H1 (cell line): ENCODE data around the gene NOP9. TPM values are rescaled to one million over a fixed set of nuclear protein-coding genes. Genes with fewer than 3 reads are reported as not detected.
A peak's percentile ranks its signal among the peaks of the same experiment; 100 is the strongest.

ENCODE experiments used
- CTCF ChIA-PET: fragments of 300-600 bp; sonication (Branson Sonifier 250); formaldehyde crosslinking; loops from one replicate; lab custom pipeline; 2021; ENCODE audit not compliant: partially characterized antibody; lab: Charles Lee
- POLR2A ChIA-PET: fragments of 300-600 bp; sonication (Branson Sonifier 250); formaldehyde crosslinking; loops from one replicate; lab custom pipeline; 2021; ENCODE audit warnings: inconsistent platforms; ENCODE audit not compliant: partially characterized antibody; lab: Charles Lee
- DNase-seq, 2 experiments: peaks; one replicate each; pipeline versions ENCODE4 v3.0.0 to v3.0.0-alpha.2; 2010 to 2022; ENCODE audit warnings: low spot score in 2 of 2, low read depth in 1 of 2, mixed read lengths in 1 of 2
- FAIRE-seq: peaks from 2 replicates; lab custom pipeline; 2011; peaks lifted over from hg19 to GRCh38; lab: Jason Lieb, UNC
- H2AFZ ChIP-seq: 2 replicates; pipeline ENCODE4 v1.8.1; 2012; ENCODE audit warnings: low read length, inconsistent platforms
- H2AK5ac ChIP-seq: 2 replicates; pipeline ENCODE4 v1.6.1; 2013; ENCODE audit warnings: low read depth, low read length
- H2BK120ac ChIP-seq: replicated peaks from 2 replicates; pipeline ENCODE3; 2013; ENCODE audit warnings: low read depth, low read length, inconsistent platforms
- H2BK12ac ChIP-seq: 2 replicates; pipeline ENCODE4 v1.6.1; 2013; ENCODE audit warnings: low read depth, low read length
- H2BK15ac ChIP-seq: 2 replicates; pipeline ENCODE4 v1.6.1; 2013; ENCODE audit warnings: low read length
- H2BK20ac ChIP-seq: 2 replicates; pipeline ENCODE4 v1.6.1; 2013; ENCODE audit warnings: low read length
- H2BK5ac ChIP-seq: 2 replicates; pipeline ENCODE4 v1.6.1; 2013; ENCODE audit warnings: low read depth, low read length
- H3K14ac ChIP-seq: 2 replicates; pipeline ENCODE4 v1.6.1; 2013; ENCODE audit warnings: inconsistent platforms; ENCODE audit not compliant: insufficient read length
- H3K18ac ChIP-seq: 2 replicates; pipeline ENCODE4 v1.6.1; 2013; ENCODE audit warnings: low read length; ENCODE audit errors: extremely low read depth
- H3K23ac ChIP-seq: 2 replicates; pipeline ENCODE4 v1.6.1; 2013; ENCODE audit warnings: inconsistent platforms; ENCODE audit not compliant: insufficient read length
- H3K23me2 ChIP-seq: 2 replicates; pipeline ENCODE4 v1.6.1; 2013; ENCODE audit warnings: low read depth, low read length
- H3K27ac ChIP-seq: 2 replicates; pipeline ENCODE4 v1.6.1; 2011; ENCODE audit warnings: low read depth, low read length, inconsistent platforms
- H3K27me3 ChIP-seq, 4 experiments: replicated peaks in 1 of 4; 1 replicate in 1 of 4; 2 replicates in 3 of 4; pipeline versions ENCODE4 v1.6.1 to v1.8.1; 2011 to 2013; ENCODE audit warnings: low read length in 3 of 4, mild to moderate bottlenecking in 3 of 4, inconsistent platforms in 2 of 4, mixed read lengths in 2 of 4, moderate library complexity in 1 of 4; ENCODE audit not compliant: control insufficient read depth in 3 of 4, insufficient read depth in 3 of 4; ENCODE audit errors: extremely low read depth in 1 of 4
- H3K36me3 ChIP-seq, 4 experiments: 2 replicates each; pipeline versions ENCODE4 v1.6.1 to v1.8.1; 2011 to 2013; ENCODE audit warnings: mild to moderate bottlenecking in 4 of 4, low read length in 3 of 4, moderate library complexity in 2 of 4, control low read depth in 1 of 4, inconsistent platforms in 1 of 4; ENCODE audit not compliant: insufficient read depth in 4 of 4, control insufficient read depth in 2 of 4
- H3K4ac ChIP-seq: replicated peaks from 2 replicates; pipeline ENCODE3; 2013; ENCODE audit warnings: low read length, low read depth, mixed read lengths, inconsistent platforms; ENCODE audit not compliant: insufficient read length
- H3K4me1 ChIP-seq, 4 experiments: replicated peaks in 1 of 4; 1 replicate in 1 of 4; 2 replicates in 3 of 4; pipeline versions ENCODE4 v1.6.1 to v1.8.1; 2011 to 2013; ENCODE audit warnings: low read length in 3 of 4, inconsistent platforms in 2 of 4, mixed read lengths in 1 of 4; ENCODE audit not compliant: insufficient read depth in 4 of 4, control insufficient read depth in 3 of 4
- H3K4me2 ChIP-seq, 2 experiments: 2 replicates each; pipeline versions ENCODE4 v1.6.1 to v1.8.1; 2011 to 2013; ENCODE audit warnings: low read depth in 2 of 2, low read length in 2 of 2, control low read depth in 1 of 2, inconsistent platforms in 1 of 2, mild to moderate bottlenecking in 1 of 2; ENCODE audit not compliant: insufficient read depth in 1 of 2
- H3K4me3 ChIP-seq, 4 experiments: fragments of 200-600, 300-600 bp in 1 of 4; sonication (generic), shearing (Covaris generic), sonication (Bioruptor Twin) in 1 of 4; 2 replicates each; pipeline versions ENCODE4 v1.5.1 to v1.8.1; 2011 to 2016; ENCODE audit warnings: low read length in 4 of 4, low read depth in 3 of 4, control low read depth in 2 of 4, inconsistent platforms in 2 of 4, mild to moderate bottlenecking in 2 of 4, mixed read lengths in 1 of 4, moderate library complexity in 1 of 4; ENCODE audit not compliant: insufficient read depth in 2 of 4; ENCODE audit errors: extremely low read depth in 1 of 4
- H3K56ac ChIP-seq: replicated peaks from 2 replicates; pipeline ENCODE3; 2013; ENCODE audit warnings: low read depth, mild to moderate bottlenecking, mixed read lengths, low read length, inconsistent platforms; ENCODE audit not compliant: insufficient read length
- H3K79me1 ChIP-seq: 2 replicates; pipeline ENCODE4 v1.6.1; 2013; ENCODE audit warnings: low read depth, low read length, control low read depth
- H3K79me2 ChIP-seq, 2 experiments: 2 replicates each; pipeline versions ENCODE4 v1.6.1 to v1.8.1; 2012 to 2013; ENCODE audit warnings: low read length in 2 of 2, mild to moderate bottlenecking in 2 of 2, inconsistent platforms in 1 of 2; ENCODE audit not compliant: insufficient read depth in 2 of 2, control insufficient read depth in 1 of 2
- H3K9ac ChIP-seq, 4 experiments: replicated peaks in 1 of 4; 1 replicate in 1 of 4; 2 replicates in 3 of 4; pipeline versions ENCODE4 v1.6.1 to v1.8.1; 2011 to 2013; ENCODE audit warnings: low read depth in 3 of 4, low read length in 3 of 4, control low read depth in 2 of 4, mild to moderate bottlenecking in 2 of 4, moderate library complexity in 2 of 4, inconsistent platforms in 1 of 4; ENCODE audit errors: extremely low read depth in 1 of 4
- H3K9me3 ChIP-seq, 2 experiments: 2 replicates each; pipeline versions ENCODE4 v1.6.1 to v1.8.1; 2012 to 2013; ENCODE audit warnings: mild to moderate bottlenecking in 2 of 2, moderate library complexity in 2 of 2, control low read depth in 1 of 2, inconsistent platforms in 1 of 2, low read depth in 1 of 2, low read length in 1 of 2, mixed read lengths in 1 of 2; ENCODE audit not compliant: insufficient read depth in 2 of 2
- H4K20me1 ChIP-seq, 2 experiments: replicated peaks in 1 of 2; 2 replicates each; pipeline versions ENCODE3 to v1.8.1; 2011 to 2013; ENCODE audit warnings: inconsistent platforms in 2 of 2, low read length in 2 of 2, mild to moderate bottlenecking in 1 of 2; ENCODE audit not compliant: insufficient read depth in 2 of 2, control insufficient read depth in 1 of 2
- H4K5ac ChIP-seq: 2 replicates; pipeline ENCODE4 v1.6.1; 2013; ENCODE audit warnings: low read length, low read depth, mixed read lengths, inconsistent platforms; ENCODE audit not compliant: insufficient read length
- H4K8ac ChIP-seq: 2 replicates; pipeline ENCODE4 v1.8.0; 2013; ENCODE audit warnings: mild to moderate bottlenecking, moderate library complexity, low read length, inconsistent platforms; ENCODE audit not compliant: insufficient read depth; ENCODE audit errors: extremely low read depth
- H4K91ac ChIP-seq: replicated peaks from 2 replicates; pipeline ENCODE3; 2013; ENCODE audit warnings: low read length, mixed read lengths, inconsistent platforms; ENCODE audit not compliant: insufficient read length
- CEBPB ChIP-seq: IDR thresholded peaks from 2 replicates; pipeline ENCODE4 v1.6.1; 2012; ENCODE audit warnings: low read depth, low read length
- KDM1A ChIP-seq: fragments of 200-600, 300-600 bp; sonication (generic); IDR thresholded peaks from 2 replicates; pipeline ENCODE4 v1.7.1; 2016; ENCODE audit warnings: mild to moderate bottlenecking, low read length, borderline replicate concordance
- RAD21 ChIP-seq, 2 experiments: IDR thresholded peaks in 1 of 2; conservative IDR thresholded peaks in 1 of 2; 2 replicates each; pipeline ENCODE4 v1.6.1; 2011; ENCODE audit warnings: low read depth in 2 of 2, low read length in 2 of 2, improper control_type of control experiment in 1 of 2, inconsistent platforms in 1 of 2, mild to moderate bottlenecking in 1 of 2, moderate library complexity in 1 of 2
- ZNF274 ChIP-seq: IDR thresholded peaks from 2 replicates; pipeline ENCODE4 v1.7.0; 2012; ENCODE audit warnings: low read length, borderline replicate concordance; ENCODE audit errors: extremely low read depth
- WGBS, 2 experiments: shearing (Covaris generic) in 1 of 2; methylation state at CpG; one replicate each; pipeline versions ENCODE4 v1.1.6 to v1.1.7; 2013 to 2015; ENCODE audit warnings: low lambda C conversion rate in 2 of 2, mixed read lengths in 2 of 2, inconsistent platforms in 1 of 2, low coverage in 1 of 2, missing lambda C conversion rate in 1 of 2; ENCODE audit not compliant: insufficient replicate concordance in 2 of 2, insufficient coverage in 1 of 2, insufficient read length in 1 of 2; ENCODE audit errors: extremely low coverage in 1 of 2, missing lambda C conversion rate in 1 of 2; 5-methylcytosine and 5-hydroxymethylcytosine counted together
- polyA plus RNA-seq, 7 experiments: library from polyadenylated mRNA; depleted of rRNA in 3 of 7; stranded (reverse) in 5 of 7; unstranded in 2 of 7; fragments of >200 nt in 5 of 7; fragments of 200-250 nt in 2 of 7; gene quantifications; 1 replicate in 5 of 7; 2 replicates in 1 of 7; 4 replicates in 1 of 7; pipeline versions ENCODE4 v1.2.1 to v1.2.3, GENCODE V29; 2011 to 2013; ENCODE audit warnings: missing spikeins in 2 of 7, mixed read lengths in 2 of 7
- total RNA-seq: library from RNA; stranded (reverse); fragmentation: NEBNext Ultra II Directional; extraction: Animal tissue kit (Norgen Biotek cat#: 25700); gene quantifications from 2 replicates; pipeline ENCODE4 v1.2.1, GENCODE V29; 2021
- TF ChIP-seq, protein P1 (sequence below): IDR thresholded peaks from 2 replicates; pipeline ENCODE4 v1.6.1; 2011; ENCODE audit warnings: low read depth, mild to moderate bottlenecking, low read length; ENCODE audit not compliant: insufficient read depth

NOP9 gene
- total and polyA plus RNA-seq, 2 of the 8 experiments (the other 6 are each of a cell fraction or from before 2014, with no cell fraction given): 17.8 to 34.8 TPM

DNA sequence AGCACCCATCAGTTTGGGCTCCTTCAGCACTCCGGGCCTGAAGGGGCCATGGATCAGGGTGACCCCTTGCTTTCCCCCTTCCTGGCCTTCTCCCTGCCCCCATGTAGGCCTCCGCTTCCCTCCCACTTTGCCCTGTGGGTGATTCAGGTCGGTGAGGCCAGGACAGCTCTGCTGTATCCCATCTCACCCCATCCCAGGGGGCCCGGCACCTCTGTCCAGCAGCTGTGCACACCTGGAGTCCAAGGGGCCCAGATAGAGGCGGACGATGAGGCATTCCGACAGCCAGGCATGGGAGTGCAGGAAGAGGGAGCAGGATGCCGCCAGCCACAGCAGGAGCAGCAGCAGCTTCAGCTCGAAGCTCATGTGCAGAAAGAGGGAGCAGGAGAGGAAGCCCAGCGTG, 23.0 kb downstream of the NOP9 start:
- Histone ChIP-seq H2BK20ac (no peak overlapping the region), H3K14ac (no peak overlapping the region), H3K9me3 (no peaks in the 10 kb centered on the region), H4K20me1 (no peaks in the 10 kb centered on the region), H3K23me2 (no peaks in the 10 kb centered on the region; the same call in 1 of the 2 replicates), H3K18ac (no peak overlapping the region), H2AK5ac (no peak overlapping the region), H4K5ac (no peak overlapping the region), H2BK12ac (0 out of 2 replicates have a peak overlapping the region, but pooled peaks have one; percentile 17), H3K4ac (no peak overlapping the region), H4K91ac (no peak overlapping the region), H3K4me2 (no peak overlapping the region), H3K4me1 (no peaks in the 10 kb centered on the region)
- TF ChIP-seq CEBPB (no peak), RAD21 (IDR thresholded peaks at IDR 0.05 in 1 of 2, conservative IDR thresholded peaks at IDR 0.05 in 1 of 2; ENCODE audit: low read depth in 2 of 2, low read length in 2 of 2) (no peak), KDM1A (no peak), ZNF274 (no peak)
- TF ChIP-seq, protein P1, sequence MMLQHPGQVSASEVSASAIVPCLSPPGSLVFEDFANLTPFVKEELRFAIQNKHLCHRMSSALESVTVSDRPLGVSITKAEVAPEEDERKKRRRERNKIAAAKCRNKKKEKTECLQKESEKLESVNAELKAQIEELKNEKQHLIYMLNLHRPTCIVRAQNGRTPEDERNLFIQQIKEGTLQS: no peak
- TF ChIP-seq, all 59 proteins: peak for 0
- Histone ChIP-seq H3K27me3 (peaks cover 0 to 37% (median 21%) of the 10 kb centered on the region in 4 experiments; a peak in 6 of 7 replicates), H3K23ac (no peak overlapping the region), H3K56ac (no peak overlapping the region), H3K36me3 (no peaks in the 10 kb centered on the region), H4K8ac (no peak overlapping the region; the same call in 1 of the 2 replicates), H2BK15ac (no peak overlapping the region), H3K79me2 (no peaks in the 10 kb centered on the region), H2BK120ac (no peak overlapping the region), H2AFZ (no peak overlapping the region), H3K27ac (no peak overlapping the region), H2BK5ac (no peak overlapping the region), H3K79me1 (no peaks in the 10 kb centered on the region), H3K4me3 (no peak overlapping the region), H3K9ac (no peak overlapping the region)
- ChIA-PET CTCF (interaction anchor here (0.6 to 27.8 kb wide), 13 partner anchors 9 to 105 kb away, joined by 3 to 664 read pairs (median 4); partner anchors contain the start of genes CBLN3, CIDEB, KHNYN and TINF2), POLR2A (interaction anchor here (1.0 to 1.6 kb wide), 5 partner anchors 11 to 114 kb away, joined by 3 to 6 read pairs (median 4); partner anchors contain the start of genes ADCY4, DHRS1, NOP9 and RIPK3)
- no peak for DNase-seq
- no peak for FAIRE-seq
- 86% methylated on average over 9 of the region's 10 CpGs; no CpG with 5 or more reads in 1 of the 2 experiments for WGBS, 2 experiments
